Mesothelial cell of epicardium (in vitro differentiated cells): ENCODE results near the gene CDC45. TPM values are rescaled to one million over a fixed set of nuclear protein-coding genes. Genes with fewer than 3 reads are reported as not detected.

Source experiments
- DNase-seq, 2 experiments: peaks; one replicate each; pipeline ENCODE4 v3.0.0; 2021; ENCODE audit warnings: low spot score in 2 of 2; ENCODE audit not compliant: unreplicated experiment in 2 of 2
- H3K27ac Mint-ChIP-seq: 2 replicates; pipeline ENCODE4 v1.8.0; 2021; ENCODE audit warnings: mixed read lengths
- H3K27me3 Mint-ChIP-seq: 2 replicates; pipeline ENCODE4 v1.8.0; 2021; ENCODE audit warnings: low read depth, mixed read lengths
- H3K36me3 Mint-ChIP-seq: 2 replicates; pipeline ENCODE4 v1.8.0; 2021; ENCODE audit warnings: mixed read lengths
- H3K4me1 Mint-ChIP-seq: 2 replicates; pipeline ENCODE4 v1.8.0; 2021; ENCODE audit warnings: mixed read lengths
- H3K4me3 Mint-ChIP-seq: 2 replicates; pipeline ENCODE4 v1.8.0; 2021; ENCODE audit warnings: mild to moderate bottlenecking, moderate library complexity, mixed read lengths
- H3K9me3 Mint-ChIP-seq: 2 replicates; pipeline ENCODE4 v1.8.0; 2021; ENCODE audit warnings: mixed read lengths
- CTCF ChIP-seq: fragments of 200-600 bp; sonication (generic); IDR thresholded peaks from one replicate; pipeline ENCODE4 v1.5.0; 2021; ENCODE audit warnings: antibody characterized with exemption; ENCODE audit not compliant: unreplicated experiment
- total RNA-seq: library from RNA; stranded (reverse); gene quantifications from 3 replicates; pipeline ENCODE4 v1.2.1, GENCODE V29; 2021

Gene CDC45
- total RNA-seq, 1 donor from 2014 or later: 15.3 TPM

- DNase-seq: no peak
- peaks cover 1% of the 10 kb centered on the region for H3K27me3 Mint-ChIP-seq
- H3K36me3 Mint-ChIP-seq: peaks cover 28% of the 10 kb centered on the region
- no peak for TF ChIP-seq CTCF
- no peak overlapping the region for H3K4me3 Mint-ChIP-seq
- no peak overlapping the region for H3K27ac Mint-ChIP-seq
- H3K9me3 Mint-ChIP-seq: peaks cover 8% of the 10 kb centered on the region
- H3K4me1 Mint-ChIP-seq: no peaks in the 10 kb centered on the region
Observed at GRCh38 chr22:19515654-19516377, 36.1 kb downstream of the CDC45 start.

- DNase-seq: no peak
- peaks cover 8% of the 10 kb centered on the region for H3K9me3 Mint-ChIP-seq
- H3K27me3 Mint-ChIP-seq: peaks cover 2% of the 10 kb centered on the region
- no peak overlapping the region for H3K4me3 Mint-ChIP-seq
- TF ChIP-seq CTCF: no peak
- peaks cover 24% of the 10 kb centered on the region for H3K36me3 Mint-ChIP-seq
- H3K4me1 Mint-ChIP-seq: no peaks in the 10 kb centered on the region
- no peak overlapping the region for H3K27ac Mint-ChIP-seq
Observed at GRCh38 chr22:19516378-19517170, 36.9 kb downstream of the CDC45 start.

GRCh38 chr22:19517171-19517500 is 37.4 kb downstream of the CDC45 start:
- H3K36me3 Mint-ChIP-seq: peaks cover 23% of the 10 kb centered on the region
- no peak overlapping the region for H3K4me3 Mint-ChIP-seq
- H3K4me1 Mint-ChIP-seq: no peaks in the 10 kb centered on the region
- peaks cover 8% of the 10 kb centered on the region for H3K9me3 Mint-ChIP-seq
- no peak for TF ChIP-seq CTCF
- no peak for DNase-seq
- peaks cover 8% of the 10 kb centered on the region for H3K27me3 Mint-ChIP-seq
- no peak overlapping the region for H3K27ac Mint-ChIP-seq

GRCh38 chr22:19517919-19518611 is 38.3 kb downstream of the CDC45 start:
- DNase-seq: no peak
- peaks cover 19% of the 10 kb centered on the region for H3K36me3 Mint-ChIP-seq
- H3K27ac Mint-ChIP-seq: no peak overlapping the region
- no peak for TF ChIP-seq CTCF
- H3K27me3 Mint-ChIP-seq: peaks cover 17% of the 10 kb centered on the region
- peaks cover 4% of the 10 kb centered on the region for H3K4me1 Mint-ChIP-seq
- peaks cover 8% of the 10 kb centered on the region for H3K9me3 Mint-ChIP-seq
- no peak overlapping the region for H3K4me3 Mint-ChIP-seq

- peaks cover 13% of the 10 kb centered on the region for H3K36me3 Mint-ChIP-seq
- peaks cover 23% of the 10 kb centered on the region for H3K27me3 Mint-ChIP-seq
- no peak for TF ChIP-seq CTCF
- peaks cover 7% of the 10 kb centered on the region for H3K4me1 Mint-ChIP-seq
- no peak overlapping the region for H3K4me3 Mint-ChIP-seq
- peaks cover 4% of the 10 kb centered on the region for H3K9me3 Mint-ChIP-seq
- H3K27ac Mint-ChIP-seq: no peak overlapping the region
- DNase-seq: no peak
Observed at GRCh38 chr22:19518635-19519034, 38.9 kb downstream of the CDC45 start.
